HG03060 (cell line): ENCODE measurements around the gene THADA.

Experiments
- ATAC-seq: cut with Tn5 transposase; IDR thresholded peaks from one replicate; pipeline ENCODE4 v1.9.1; 2021; ENCODE audit warnings: low read depth, moderate number of reproducible peaks; ENCODE audit not compliant: unreplicated experiment

The THADA gene

GRCh38 chr2:43220229-43220751, 375.5 kb downstream of the THADA start:
- peak; percentile 8 for ATAC-seq

GRCh38 chr2:43219383-43220228, 376.2 kb downstream of the THADA start:
- ATAC-seq, result peak; percentile 28

- ATAC-seq, result no peak
These were observed 377.0 kb downstream of the THADA start for GRCh38 chr2:43218702-43219382.

GRCh38 chr2:43218155-43218701, 377.6 kb downstream of the THADA start:
- ATAC-seq, result no peak

GRCh38 chr2:43217228-43218154, 378.3 kb downstream of the THADA start:
- no peak for ATAC-seq

- no peak for ATAC-seq
These were observed 379.2 kb downstream of the THADA start for GRCh38 chr2:43216629-43217028.

- ATAC-seq, result no peak
These were observed 380.1 kb downstream of the THADA start for GRCh38 chr2:43215673-43216255.

GRCh38 chr2:43214253-43214652, 381.6 kb downstream of the THADA start:
- no peak for ATAC-seq

GRCh38 chr2:43212931-43213330, 382.9 kb downstream of the THADA start:
- no peak for ATAC-seq

- no peak for ATAC-seq
These were observed 383.5 kb downstream of the THADA start for GRCh38 chr2:43212216-43212835.

- no peak for ATAC-seq
These were observed 385.2 kb downstream of the THADA start for GRCh38 chr2:43210467-43211303.

- no peak for ATAC-seq
These were observed 385.7 kb downstream of the THADA start for GRCh38 chr2:43210125-43210466.

- ATAC-seq, result no peak
These were observed 386.6 kb downstream of the THADA start for GRCh38 chr2:43209204-43209717.

GRCh38 chr2:43207553-43208300, 388.1 kb downstream of the THADA start:
- no peak for ATAC-seq

GRCh38 chr2:43206602-43207001, 389.2 kb downstream of the THADA start:
- no peak for ATAC-seq

GRCh38 chr2:43203373-43203772, 392.5 kb downstream of the THADA start:
- no peak for ATAC-seq

- no peak for ATAC-seq
These were observed 393.5 kb downstream of the THADA start for GRCh38 chr2:43202289-43202688.

- no peak for ATAC-seq
These were observed 394.3 kb downstream of the THADA start for GRCh38 chr2:43201497-43201896.
